ENCODE measurements around the gene ITPKC. TPM values are rescaled to one million over a fixed set of nuclear protein-coding genes. Genes with fewer than 3 reads are reported as not detected.

ITPKC gene
- total and polyA plus RNA-seq, 2 of the 13 experiments (the other 11 are each of a cell fraction or from before 2014, with no cell fraction given), result 6.9 to 11.2 TPM

DNA sequence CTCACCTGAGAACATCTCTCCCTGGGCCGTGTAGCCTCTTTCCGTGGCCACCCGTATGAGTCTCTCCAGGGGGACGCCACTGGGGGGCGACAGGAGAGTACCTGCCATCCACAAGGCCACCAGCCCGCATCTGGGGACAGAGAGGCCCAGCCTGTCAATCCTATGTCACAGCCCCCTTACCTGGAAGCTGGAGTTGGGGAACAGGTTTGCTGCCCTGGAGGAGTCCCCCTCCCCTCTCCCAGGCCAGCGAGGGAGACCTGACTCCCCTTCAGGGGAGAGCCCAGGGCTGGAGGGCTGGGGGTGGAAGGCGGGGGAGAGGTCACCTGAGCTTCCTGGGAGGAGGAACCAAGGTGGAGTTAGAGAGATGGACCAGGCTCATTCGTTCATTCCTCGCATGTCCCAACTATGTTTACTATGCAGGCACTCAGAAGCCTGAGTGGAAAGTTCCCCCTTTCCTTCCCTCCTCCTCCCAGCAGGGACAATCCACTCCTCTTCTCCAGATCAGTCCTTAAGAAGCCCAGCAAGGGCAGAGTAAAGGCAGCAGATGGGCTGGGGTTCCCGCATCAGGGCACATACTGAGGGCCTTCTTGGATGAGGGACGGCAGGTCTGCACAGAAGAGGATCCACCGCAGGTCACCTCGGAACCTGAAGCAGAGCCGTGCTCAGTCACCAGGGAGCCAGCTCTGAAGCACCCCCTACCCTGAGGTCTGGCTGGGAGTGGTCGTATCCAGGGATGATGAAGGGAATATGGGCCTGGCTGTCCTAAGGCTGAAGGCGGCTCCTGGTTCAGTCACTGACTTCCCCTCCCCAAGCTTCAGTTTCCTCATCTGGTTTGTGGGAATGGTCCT is 27.9 kb downstream of the ITPKC start (continued):
- peak; percentile 62 for TF ChIP-seq CTCF (CRISPR knock-in tag; IDR thresholded peaks at IDR 0.05)
- no peak for TF ChIP-seq CBX1 (IDR thresholded peaks at IDR 0.05; ENCODE audit: low read depth)
- TF ChIP-seq SRY (CRISPR knock-in tag; IDR thresholded peaks at IDR 0.05), result no peak
- no peak for TF ChIP-seq ZNF225 (CRISPR knock-in tag; IDR thresholded peaks at IDR 0.05)
- TF ChIP-seq ZNF432 (CRISPR knock-in tag; IDR thresholded peaks at IDR 0.05; ENCODE audit: borderline replicate concordance), result no peak
- TF ChIP-seq ZNF431 (CRISPR knock-in tag; IDR thresholded peaks at IDR 0.05; ENCODE audit: borderline replicate concordance, low read depth), result no peak
- no peak for TF ChIP-seq ZNF333 (CRISPR knock-in tag; IDR thresholded peaks at IDR 0.05; ENCODE audit: borderline replicate concordance)
- TF ChIP-seq ZNF724P (CRISPR knock-in tag; IDR thresholded peaks at IDR 0.05; ENCODE audit: borderline replicate concordance), result no peak
- TF ChIP-seq SOX6 (IDR thresholded peaks at IDR 0.05), result no peak
- TF ChIP-seq SOX6 (CRISPR knock-in tag; IDR thresholded peaks at IDR 0.05), result no peak
- TF ChIP-seq ZNF513 (CRISPR knock-in tag; conservative IDR thresholded peaks at IDR 0.05), result no peak
- TF ChIP-seq SIN3A (IDR thresholded peaks at IDR 0.05; ENCODE audit: borderline replicate concordance, low read depth, low read length), result no peak
- TF ChIP-seq NONO (IDR thresholded peaks at IDR 0.05), result no peak
- TF ChIP-seq NONO (CRISPR knock-in tag; conservative IDR thresholded peaks at IDR 0.05), result 0 out of 2 replicates have a peak, but pooled peaks have one; percentile 23
- 0 out of 2 replicates have a peak, but pooled peaks have one; percentile 21 for TF ChIP-seq SMC3 (IDR thresholded peaks at IDR 0.05; ENCODE audit: low read length)
- TF ChIP-seq CHD2 (IDR thresholded peaks at IDR 0.05; ENCODE audit: low read depth, low read length), result no peak
- no peak for TF ChIP-seq ZBTB21 (CRISPR knock-in tag; IDR thresholded peaks at IDR 0.05)
- no peak for TF ChIP-seq ZFP36 (IDR thresholded peaks at IDR 0.05; ENCODE audit: borderline replicate concordance, low read depth, low read length, partially characterized antibody)
- TF ChIP-seq ARNT (IDR thresholded peaks at IDR 0.05), result no peak
- no peak for TF ChIP-seq ERF (CRISPR knock-in tag; IDR thresholded peaks at IDR 0.05)
- no peak for TF ChIP-seq DNMT1 (CRISPR knock-in tag; IDR thresholded peaks at IDR 0.05)
- TF ChIP-seq ZNF687 (CRISPR knock-in tag; IDR thresholded peaks at IDR 0.05), result peak; percentile 37; the same call in 1 of the 2 replicates
- TF ChIP-seq SALL1 (CRISPR knock-in tag; IDR thresholded peaks at IDR 0.05), result peak; percentile 25; the same call in 1 of the 2 replicates
- TF ChIP-seq U2AF1 (optimal IDR thresholded peaks at IDR 0.05; ENCODE audit: low read depth, low read length), result no peak
- no peak for TF ChIP-seq ZNF746 (CRISPR knock-in tag; IDR thresholded peaks at IDR 0.05)

Data from HepG2 (cell line).